Germinal center (tissue), 1 donor: ENCODE results near the gene CAPNS1.
"Not testable (repeated sequence)": the region's sequence is repeated elsewhere in the genome, so short reads cannot be mapped to it uniquely, and the experiment has no call there.

Experiments used
- DNase-seq: peaks from one replicate; pipeline ENCODE4 v3.0.0; 2012; ENCODE audit warnings: mixed read lengths, low spot score

CAPNS1 gene

DNA sequence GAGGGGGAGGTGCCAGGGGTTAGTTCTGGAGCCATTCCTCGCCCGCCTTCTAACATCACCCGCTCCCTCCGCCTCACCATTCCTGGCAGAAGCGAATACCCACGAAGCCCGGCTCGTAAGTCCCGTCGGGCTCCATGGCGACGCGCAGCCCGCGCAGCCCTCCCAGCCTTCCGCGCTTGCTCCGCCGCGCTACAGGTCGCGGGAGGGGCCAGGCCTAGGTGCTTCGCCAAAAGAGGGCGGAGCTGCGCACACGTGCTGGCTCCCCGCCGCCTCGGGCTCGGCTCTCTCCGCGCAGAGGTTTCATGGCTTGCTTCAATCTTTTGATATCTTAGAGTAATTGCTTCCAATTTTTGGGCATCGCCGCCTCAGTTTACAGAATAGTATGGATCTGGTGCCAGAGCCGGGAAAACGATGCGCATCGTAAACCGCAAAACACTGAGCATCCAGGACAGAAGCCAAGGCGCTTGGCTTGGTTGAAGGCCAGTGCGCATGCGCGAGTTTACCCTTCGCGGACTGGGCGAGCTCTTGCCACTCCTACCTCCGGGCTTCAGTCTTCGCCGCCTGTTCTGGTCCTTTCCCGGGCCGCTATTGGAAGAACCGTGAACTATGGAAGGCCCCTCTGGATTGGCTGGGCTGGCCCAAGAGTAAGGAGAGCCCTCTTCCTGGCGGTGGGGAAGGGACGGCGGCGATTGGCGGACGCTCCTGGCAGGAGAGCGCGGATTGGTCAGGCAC lies 25.0 kb upstream of the CAPNS1 start, which contains the start of gene POLR2I:
Gene POLR2I (minus strand): TSS at position 155 of the 732 bp plus-strand sequence. CDS start 19 bp downstream, at position 136.
- DNase-seq = peak; percentile 98

GRCh38 chr19:36115453-36116343 lies 24.2 kb upstream of the CAPNS1 start, which contains the start of gene TBCB:
Gene TBCB (plus strand): TSS chr19:36115468. CDS start chr19:36115561, 93 bp downstream.
- peak; percentile 88 for DNase-seq

DNA sequence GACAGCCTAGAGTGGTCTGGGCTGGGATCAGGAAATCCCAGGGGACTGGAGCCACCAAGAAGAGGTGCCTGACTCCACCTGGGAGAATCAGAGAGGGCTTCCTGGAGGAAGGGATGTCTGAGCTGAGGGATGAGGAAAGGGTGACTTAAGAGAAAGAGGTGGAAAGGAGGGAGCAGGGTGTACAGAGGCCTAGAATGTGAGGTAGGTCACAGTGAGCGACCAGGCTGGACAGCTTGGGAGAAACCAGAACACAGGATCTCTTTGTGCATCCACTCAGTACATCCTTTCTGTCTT lies 23.6 kb upstream of the CAPNS1 start:
- DNase-seq = no peak

- no peak for DNase-seq
Observed at GRCh38 chr19:36120092-36120983, 19.5 kb upstream of the CAPNS1 start.

- DNase-seq = no peak
Observed at GRCh38 chr19:36120984-36121358, 18.9 kb upstream of the CAPNS1 start.

- DNase-seq = no peak
Observed at GRCh38 chr19:36121486-36122124, 18.3 kb upstream of the CAPNS1 start.

- DNase-seq = no peak
Observed at GRCh38 chr19:36125557-36125956, 14.3 kb upstream of the CAPNS1 start.

GRCh38 chr19:36128392-36128736 lies 11.5 kb upstream of the CAPNS1 start:
- DNase-seq = no peak

DNA sequence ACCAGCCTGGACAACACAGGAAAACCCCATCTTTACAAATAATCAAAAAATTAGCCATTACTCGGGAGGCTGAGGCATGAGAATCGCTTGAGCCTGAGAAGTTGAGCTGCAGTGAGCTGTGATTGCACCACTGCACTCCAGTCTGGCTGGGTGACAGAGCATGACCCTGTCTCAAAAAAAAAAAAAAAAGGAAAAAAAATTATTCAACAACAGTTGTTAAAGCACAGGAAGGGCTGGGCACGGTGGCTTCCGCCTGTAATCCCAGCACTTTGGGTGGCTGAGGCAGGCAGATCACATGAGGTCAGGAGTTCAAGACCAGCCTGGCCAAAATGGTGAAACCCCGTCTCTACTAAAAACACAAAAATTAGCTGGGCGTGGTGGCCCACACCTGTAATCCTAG lies 8.6 kb upstream of the CAPNS1 start:
- DNase-seq = not testable (repeated sequence)

DNA sequence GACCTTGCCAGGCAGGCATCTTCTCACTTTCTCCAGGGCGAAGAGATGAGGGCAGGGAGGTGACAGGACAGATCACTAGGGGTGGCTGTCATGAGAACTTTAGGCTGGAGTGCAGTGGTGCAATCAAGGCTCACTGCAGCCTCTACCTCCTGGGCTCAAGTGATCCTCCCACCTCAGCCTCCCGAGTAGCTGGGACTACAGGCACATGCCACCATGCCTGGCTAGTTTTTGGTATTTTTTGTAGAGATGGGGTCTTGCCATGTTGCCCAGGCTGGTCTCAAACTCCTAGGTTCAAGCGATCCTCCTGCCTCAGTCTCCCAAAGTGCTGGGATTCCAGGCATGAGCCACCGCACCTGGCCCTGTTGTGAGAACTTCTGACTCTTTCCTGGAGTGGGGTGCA lies 5.0 kb upstream of the CAPNS1 start:
- not testable (repeated sequence) for DNase-seq

DNA sequence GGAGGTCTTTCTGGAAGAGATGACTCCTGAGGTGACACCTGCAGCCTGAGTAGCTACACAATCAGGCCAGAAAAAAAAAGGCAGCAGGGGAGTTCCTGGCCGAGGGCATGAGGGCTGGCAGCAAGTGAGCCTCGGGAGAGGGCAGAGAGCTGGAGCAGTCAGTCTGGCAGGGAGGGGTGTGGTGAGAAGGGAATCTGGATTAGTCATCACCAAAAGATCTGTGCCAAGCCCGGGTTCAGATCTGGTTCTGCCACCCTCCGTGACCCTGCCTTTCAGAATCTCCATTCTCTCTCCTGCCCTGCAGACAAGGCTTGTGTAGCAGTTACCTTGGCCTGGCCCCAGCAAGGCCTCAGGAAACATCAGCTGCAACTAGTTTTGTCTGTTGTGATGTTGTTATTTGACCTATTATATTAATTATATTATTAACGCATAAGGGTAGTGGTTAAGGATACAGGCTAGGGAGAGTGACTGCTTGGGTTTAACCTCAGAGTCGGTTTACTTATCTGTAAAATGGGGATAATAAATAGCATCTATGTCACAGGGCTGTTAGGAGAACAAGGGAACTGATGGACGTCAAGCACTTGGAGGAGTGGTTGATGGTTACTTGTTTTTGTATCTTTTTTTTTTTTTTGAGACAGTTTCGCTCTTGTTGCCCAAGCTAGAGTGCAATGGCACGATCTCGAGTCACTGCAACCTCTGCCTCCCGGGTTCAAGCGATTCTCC lies 2.7 kb upstream of the CAPNS1 start:
- no peak for DNase-seq

DNA sequence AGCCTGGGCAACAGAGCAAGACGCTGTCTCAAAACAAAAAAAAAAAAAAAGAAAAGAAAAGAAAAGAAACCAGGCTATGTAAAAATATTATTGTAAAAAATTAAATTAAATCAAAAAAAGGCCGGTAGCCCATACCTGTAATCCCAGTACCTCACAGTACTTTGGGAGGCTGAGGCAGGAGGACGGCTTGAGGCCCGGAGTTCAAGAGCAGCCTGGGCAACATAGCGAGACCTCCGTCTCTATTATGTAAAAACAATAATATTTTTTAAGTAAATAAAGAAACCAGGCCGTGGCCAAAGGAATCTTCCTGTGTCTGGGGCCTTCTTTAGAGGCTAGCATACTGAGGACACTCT lies 770 bp upstream of the CAPNS1 start:
- DNase-seq = no peak

DNA sequence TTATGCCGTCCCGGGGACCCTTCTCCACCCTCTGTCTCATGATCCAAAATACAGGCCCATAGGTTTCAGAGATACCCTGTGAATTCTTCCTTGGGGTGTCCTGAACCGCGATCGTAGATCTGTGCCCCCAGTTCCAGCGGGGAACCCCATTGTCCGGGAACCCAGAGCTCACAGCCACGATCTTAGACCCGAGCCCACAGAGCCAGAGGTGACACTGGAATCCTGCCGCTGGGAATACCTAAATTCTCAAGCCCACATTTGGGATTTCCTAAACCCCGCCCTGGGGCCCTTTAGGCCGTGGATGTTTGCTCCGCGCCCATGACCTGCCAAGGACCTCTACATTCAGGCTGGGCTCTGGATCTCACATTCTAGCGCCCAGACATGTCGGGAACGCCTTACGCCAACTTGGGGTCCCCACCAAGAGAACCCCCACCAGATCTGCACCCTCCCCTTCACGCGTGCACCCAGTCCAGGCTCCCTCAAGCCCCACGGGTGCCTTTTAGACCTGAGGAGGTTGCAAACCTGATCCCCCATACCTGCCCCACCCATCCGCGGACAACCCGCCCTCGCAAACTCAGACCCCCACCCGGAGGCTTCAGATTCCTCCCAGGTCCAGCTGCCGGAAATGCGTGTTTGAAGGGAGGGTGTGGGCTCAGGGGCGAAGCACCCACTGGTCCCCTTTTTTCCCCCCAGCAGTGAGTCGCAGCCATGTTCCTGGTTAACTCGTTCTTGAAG lies 605 bp downstream of the CAPNS1 start:
- peak; percentile 72 for DNase-seq

DNA sequence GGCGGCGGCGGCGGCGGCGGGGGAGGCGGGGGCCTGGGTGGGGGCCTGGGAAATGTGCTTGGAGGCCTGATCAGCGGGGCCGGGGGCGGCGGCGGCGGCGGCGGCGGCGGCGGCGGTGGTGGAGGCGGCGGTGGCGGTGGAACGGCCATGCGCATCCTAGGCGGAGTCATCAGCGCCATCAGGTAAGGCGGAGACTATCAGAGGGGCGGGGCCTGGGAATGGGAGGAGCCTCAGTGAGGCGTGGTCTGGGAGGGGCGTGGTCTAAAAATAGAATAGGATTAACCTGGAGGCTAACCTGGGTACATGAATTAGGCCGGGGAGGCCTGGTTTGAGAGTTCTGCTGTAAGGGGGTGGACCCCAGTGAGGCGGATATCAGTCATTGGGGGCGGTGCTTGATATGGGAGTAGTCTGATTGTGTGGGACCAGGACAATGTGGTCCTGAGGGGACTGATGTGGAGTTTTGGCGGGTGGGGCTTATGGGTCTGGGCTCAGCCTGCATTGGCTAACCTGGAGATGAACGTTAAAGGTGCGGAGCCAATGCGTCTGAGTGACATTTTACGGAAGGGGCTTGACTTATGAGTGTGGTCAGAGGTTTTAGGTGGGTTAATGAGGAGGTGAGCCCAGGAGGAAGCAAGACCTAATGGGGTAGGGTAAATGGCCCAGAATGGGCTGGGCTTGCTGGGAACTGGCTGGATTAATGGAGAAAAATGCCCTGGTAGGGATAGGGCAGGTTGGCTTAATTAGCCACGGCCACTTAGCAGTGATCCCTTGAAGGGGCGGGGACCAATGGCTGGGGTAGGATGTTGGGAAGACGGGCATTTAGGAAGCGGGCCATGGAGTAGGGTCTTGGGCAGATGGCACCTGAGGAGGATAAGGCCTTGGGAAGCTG lies 1.4 kb downstream of the CAPNS1 start:
- DNase-seq = peak; percentile 94

DNA sequence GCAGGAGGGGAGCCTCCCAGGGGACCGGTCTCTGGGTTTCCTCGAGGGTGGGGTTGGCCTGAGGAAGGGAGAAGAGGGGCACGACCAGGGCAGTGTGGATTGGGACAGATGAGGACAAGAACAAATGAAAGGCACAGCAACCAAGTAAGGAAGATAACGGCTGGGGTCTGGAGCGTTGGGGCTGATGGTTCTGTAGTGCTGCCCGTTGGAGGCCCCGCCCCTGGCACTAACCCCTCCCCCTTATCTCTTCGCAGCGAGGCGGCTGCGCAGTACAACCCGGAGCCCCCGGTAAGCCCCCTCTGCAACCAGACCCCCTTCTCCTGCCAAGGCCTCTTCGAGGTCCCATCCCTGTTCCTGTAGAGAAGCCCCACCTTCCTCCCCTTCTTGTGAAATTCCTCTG lies 2.2 kb downstream of the CAPNS1 start:
- no peak for DNase-seq

DNA sequence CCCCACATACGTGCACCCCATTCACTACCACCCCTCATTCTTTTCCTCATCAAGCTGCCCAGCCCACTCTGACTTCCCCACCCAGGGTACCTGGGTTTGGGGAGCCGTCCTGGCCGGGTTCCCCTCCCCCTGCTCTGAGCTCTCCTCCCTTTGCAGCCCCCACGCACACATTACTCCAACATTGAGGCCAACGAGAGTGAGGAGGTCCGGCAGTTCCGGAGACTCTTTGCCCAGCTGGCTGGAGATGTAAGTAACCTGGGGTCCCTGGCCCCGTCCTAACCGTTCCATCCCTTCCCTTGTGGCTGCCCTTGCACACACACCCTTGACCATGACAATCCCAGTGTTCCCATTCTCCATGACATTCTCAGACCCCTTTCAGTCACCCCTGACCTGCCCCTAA lies 2.6 kb downstream of the CAPNS1 start:
- DNase-seq = no peak

DNA sequence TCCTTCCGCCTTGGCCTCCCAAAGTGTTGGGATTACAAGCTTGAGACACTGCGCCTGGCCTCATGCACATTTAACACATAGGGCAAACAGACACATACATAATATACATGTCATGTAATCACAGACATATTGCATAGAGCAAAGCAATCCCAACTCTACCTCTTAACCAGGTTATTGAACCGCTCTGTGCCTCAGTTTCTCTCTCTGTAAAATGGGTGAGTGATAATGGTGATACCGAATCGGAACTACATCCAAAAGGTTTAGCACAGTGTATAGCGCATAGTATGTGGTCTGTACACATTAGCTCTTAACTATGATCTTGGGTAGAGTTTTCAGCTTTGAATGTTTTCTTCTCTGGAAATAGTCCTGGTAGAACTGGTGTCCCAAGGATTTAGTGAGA lies 4.8 kb downstream of the CAPNS1 start:
- no peak for DNase-seq

- DNase-seq = no peak
Observed at GRCh38 chr19:36149673-36150406, 10.0 kb downstream of the CAPNS1 start.

DNA sequence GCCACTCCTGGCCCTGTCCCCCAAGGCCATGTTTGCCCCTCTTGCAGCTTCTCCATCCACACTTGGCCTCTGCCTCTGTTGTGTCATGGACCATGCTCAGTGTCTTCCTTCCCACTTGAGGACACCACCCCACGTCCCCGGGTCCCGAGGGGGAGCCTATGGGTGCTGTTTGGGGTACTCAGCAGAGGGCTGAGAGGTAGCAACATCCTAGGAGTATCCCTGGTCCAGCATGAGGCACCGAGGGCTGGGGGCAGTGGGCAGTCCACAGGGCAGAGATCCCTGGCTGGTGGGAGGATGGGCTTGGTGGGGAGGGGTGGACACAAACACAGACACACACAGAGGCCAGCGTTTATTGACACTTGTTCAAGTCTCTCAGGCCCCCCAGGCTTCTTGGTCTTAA lies 10.7 kb downstream of the CAPNS1 start:
- no peak for DNase-seq
